C4-2B (cell line): ENCODE data around the gene C12orf43.

Source experiments
- H3K27ac ChIP-seq: fragments of 450-650 bp; 2 replicates; pipeline ENCODE4 v1.5.1; 2017
- CTCF ChIP-seq: fragments of 450-650 bp; conservative IDR thresholded peaks from 2 replicates; pipeline ENCODE4 v1.5.1; 2017; ENCODE audit warnings: mild to moderate bottlenecking
- ZFX ChIP-seq: fragments of 450-650 bp; IDR thresholded peaks from 2 replicates; pipeline ENCODE4 v1.6.1; 2017

Gene C12orf43

GRCh38 chr12:120961604-120962531 is 54.4 kb downstream of the C12orf43 start:
- no peak overlapping the region for H3K27ac ChIP-seq
- TF ChIP-seq CTCF (no peak), ZFX (no peak)

DNA sequence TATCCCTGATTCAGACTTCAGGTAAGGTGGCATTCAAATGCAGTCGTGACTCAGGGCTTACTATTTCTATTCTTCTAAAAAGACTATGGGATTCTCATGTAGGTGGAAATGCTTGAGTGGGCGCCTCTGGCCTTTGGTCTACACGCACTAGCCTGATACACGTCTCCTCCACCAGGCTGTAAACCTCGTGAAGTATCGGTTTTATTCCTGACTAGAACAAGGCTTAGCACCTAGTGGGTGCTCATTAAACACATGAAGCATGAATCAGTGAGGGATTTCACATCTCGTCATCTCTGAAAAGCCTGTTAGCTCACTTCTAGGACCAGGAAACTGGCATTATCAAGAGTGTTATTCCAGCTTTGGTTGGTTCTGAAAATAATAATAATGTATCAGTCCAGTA is 55.6 kb downstream of the C12orf43 start:
- TF ChIP-seq ZFX (no peak), CTCF (no peak)
- H3K27ac ChIP-seq, result no peak overlapping the region

- TF ChIP-seq CTCF (no peak), ZFX (no peak)
- H3K27ac ChIP-seq, result no peak overlapping the region
These were observed 57.0 kb downstream of the C12orf43 start for GRCh38 chr12:120959111-120959878.

GRCh38 chr12:120956579-120957300 is 59.5 kb downstream of the C12orf43 start:
- no peak for TF ChIP-seq CTCF
- no peak for TF ChIP-seq ZFX
- no peak overlapping the region for H3K27ac ChIP-seq

DNA sequence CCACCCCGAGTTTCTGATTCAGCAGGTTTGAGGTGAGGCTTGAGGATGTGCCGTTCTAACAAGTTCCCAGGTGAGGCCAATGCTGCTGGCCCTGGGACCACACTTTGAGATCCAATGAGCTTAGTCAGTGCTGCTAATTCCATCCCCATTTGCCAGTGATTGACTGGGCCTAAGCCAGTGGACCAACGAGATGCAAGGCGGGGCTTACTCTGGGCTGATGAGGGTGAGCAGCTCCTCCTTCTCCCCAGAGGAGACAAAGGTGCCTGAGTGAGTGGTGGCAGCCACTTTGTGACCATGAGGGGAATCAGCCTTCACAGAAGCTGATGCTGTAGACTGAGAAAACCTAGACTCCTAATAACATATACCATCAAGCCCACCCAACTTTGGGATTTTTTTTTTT is 61.1 kb downstream of the C12orf43 start:
- TF ChIP-seq ZFX (no peak), CTCF (no peak)
- no peak overlapping the region for H3K27ac ChIP-seq

DNA sequence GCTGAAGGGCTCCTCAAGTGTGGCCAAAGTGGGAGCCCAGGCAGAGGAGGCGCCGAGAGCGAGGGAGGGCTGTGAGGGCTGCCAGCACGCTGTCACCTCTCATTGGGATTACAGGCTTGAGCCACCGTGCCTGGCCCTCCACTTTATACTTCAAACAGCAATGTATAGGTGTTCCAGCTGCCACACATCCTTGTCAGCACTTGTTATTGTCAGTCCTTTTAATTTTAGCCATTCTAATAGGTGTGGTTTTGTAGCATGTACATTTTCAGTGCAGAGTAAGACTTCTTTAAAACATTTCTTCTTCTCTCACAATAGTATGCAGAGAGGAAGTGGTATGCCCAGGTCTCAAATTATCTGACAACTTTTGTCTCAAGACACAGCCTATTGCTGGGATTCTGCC is 65.5 kb downstream of the C12orf43 start:
- TF ChIP-seq CTCF (no peak), ZFX (no peak)

More for the DNA sequence above, 65.5 kb downstream of the C12orf43 start:
- H3K27ac ChIP-seq, result no peak overlapping the region
